ENCODE data around the gene NCBP2.

NCBP2 gene

DNA sequence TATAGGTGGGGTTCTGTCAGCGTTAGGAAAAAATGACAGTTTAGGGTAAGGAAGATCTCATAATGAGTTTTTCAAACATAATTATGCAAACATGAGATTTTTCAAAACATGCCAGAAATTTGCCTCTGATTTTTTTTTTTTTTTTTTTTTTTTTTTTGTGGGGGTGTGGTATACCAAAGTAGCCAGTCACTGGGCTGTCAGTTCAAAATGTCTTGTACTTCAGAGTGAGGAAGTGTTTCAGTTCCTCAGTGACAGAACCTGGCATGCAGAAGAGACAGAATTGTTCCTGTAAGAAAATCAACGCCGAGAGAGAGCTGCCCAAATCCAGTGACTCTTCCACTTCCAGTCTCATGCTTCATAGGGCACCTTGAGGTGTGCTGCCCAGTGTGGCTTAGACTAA is 9.7 kb downstream of the NCBP2 start:
- no peak overlapping the region for H3K4me3 Mint-ChIP-seq

DNA sequence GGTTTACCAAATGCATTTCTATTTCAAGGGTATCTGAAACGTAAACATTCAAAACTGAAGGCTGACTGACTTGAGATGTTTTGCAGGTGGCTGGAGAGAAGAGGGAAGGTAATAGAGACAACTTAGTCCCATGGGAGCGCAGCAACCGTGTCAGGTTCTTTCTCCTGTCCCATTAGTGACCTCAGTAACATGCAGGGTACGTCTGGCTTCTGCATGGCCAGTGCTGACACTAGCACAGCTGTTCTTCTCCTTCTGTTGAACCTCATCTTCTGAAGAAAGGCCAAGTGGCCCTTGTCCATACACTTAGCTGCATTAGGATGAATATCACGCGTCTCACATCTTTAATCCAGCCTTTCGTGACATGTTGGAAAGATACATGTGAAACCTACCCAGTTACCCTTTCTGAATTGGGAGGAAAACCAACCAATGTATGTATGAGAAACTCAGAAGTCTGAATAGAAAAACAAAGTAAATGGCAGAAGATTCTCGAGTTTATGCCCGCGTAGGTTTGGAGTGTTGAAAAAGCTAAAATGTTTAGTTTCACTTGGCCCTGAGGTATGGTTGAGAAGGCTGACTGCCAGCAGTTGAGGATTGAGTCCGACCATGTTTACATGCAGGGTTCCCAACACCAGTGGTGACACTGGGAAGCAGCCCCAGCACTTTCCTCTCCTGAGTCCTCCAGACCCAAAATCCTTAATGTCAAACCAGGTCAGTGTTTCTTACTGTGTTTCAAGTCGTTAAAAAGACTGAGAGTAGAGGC is 10.3 kb downstream of the NCBP2 start:
- H3K27me3 Mint-ChIP-seq (ENCODE audit: low read depth) = no peaks in the 10 kb centered on the region
- H3K36me3 Mint-ChIP-seq (ENCODE audit: low read depth) = peaks cover 45% of the 10 kb centered on the region
- peaks cover 2% of the 10 kb centered on the region for H3K4me1 Mint-ChIP-seq (ENCODE audit: low read depth)
- H3K4me3 Mint-ChIP-seq = no peak overlapping the region
- H3K27ac Mint-ChIP-seq = no peak overlapping the region
- no peaks in the 10 kb centered on the region for H3K9me3 Mint-ChIP-seq

More for the DNA sequence above, 9.7 kb downstream of the NCBP2 start:
- peaks cover 4% of the 10 kb centered on the region for H3K4me1 Mint-ChIP-seq (ENCODE audit: low read depth)
- H3K9me3 Mint-ChIP-seq = no peaks in the 10 kb centered on the region
- H3K27me3 Mint-ChIP-seq (ENCODE audit: low read depth) = no peaks in the 10 kb centered on the region
- peaks cover 51% of the 10 kb centered on the region for H3K36me3 Mint-ChIP-seq (ENCODE audit: low read depth)
- H3K27ac Mint-ChIP-seq = no peak overlapping the region

DNA sequence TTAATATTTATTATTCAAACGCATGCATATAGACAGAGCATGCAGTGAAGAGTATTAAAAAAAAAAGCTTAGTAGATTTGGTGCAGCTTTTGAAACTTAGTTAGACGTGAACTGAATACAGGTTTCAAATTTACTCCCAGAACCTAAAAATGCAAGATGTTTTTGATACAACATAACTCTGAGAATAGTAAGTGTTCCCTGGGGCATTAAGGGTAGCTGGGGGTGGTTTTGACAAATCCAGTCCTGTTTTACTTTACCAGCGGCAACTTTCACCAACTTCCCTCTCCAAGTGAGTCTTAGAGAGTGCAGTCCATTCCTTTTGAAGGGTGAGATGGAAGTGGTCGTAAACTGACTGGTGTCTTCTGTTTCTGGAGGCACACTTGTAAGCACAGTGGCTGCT is 11.2 kb downstream of the NCBP2 start:
- H3K27ac Mint-ChIP-seq = no peak overlapping the region
- no peak overlapping the region for H3K4me3 Mint-ChIP-seq
- H3K4me1 Mint-ChIP-seq (ENCODE audit: low read depth) = peaks cover 2% of the 10 kb centered on the region

DNA sequence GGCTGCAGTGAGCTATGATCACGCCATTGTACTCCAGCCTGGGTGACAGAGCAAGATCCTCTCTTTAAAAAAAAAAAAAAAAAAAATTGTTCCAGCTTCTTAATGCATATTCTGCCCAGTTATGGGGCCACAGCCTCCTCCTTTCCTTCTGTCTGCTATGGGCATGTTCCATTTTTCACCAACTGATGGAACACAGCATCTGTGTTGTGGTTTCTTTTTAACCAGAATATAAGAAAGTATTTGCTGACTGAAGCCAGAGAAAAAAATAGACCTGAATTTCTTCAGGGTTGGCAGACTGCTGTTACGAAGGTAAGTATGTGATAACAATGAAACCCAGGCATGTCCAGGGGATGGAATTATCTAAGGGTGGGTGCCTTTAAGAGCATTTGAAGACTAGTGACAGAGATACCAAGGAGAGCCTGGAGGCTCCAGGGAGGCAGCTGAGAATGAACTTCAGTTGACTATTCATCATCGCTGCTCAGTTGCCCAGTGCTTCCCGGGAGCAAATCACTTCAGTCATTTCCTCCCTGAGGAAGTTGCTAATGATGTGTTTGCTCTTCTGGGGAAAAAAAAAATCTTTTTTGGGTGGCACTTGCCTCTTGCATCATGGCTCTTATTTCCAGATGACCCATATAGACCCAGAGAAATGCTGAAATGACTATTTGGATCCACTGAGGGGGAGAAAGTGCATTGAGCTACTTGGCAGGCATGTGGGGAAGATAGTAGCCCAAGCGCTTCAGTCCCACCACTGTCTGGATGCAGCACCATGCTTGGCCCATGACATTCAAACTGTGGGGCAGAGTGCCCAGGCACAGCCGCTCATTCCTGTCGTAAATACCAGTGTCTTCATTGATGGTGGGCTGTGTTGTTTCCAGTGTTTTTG is 14.5 kb downstream of the NCBP2 start:
- Mint-ChIP-seq H3K4me1 (ENCODE audit: low read depth) (no peaks in the 10 kb centered on the region), H3K27me3 (ENCODE audit: low read depth) (no peaks in the 10 kb centered on the region), H3K27ac (no peak overlapping the region), H3K4me3 (no peak overlapping the region), H3K9me3 (no peaks in the 10 kb centered on the region), H3K36me3 (ENCODE audit: low read depth) (peaks cover 27% of the 10 kb centered on the region)

More for the DNA sequence above, 11.2 kb downstream of the NCBP2 start:
- peaks cover 39% of the 10 kb centered on the region for H3K36me3 Mint-ChIP-seq (ENCODE audit: low read depth)
- H3K9me3 Mint-ChIP-seq = no peaks in the 10 kb centered on the region
- no peaks in the 10 kb centered on the region for H3K27me3 Mint-ChIP-seq (ENCODE audit: low read depth)

DNA sequence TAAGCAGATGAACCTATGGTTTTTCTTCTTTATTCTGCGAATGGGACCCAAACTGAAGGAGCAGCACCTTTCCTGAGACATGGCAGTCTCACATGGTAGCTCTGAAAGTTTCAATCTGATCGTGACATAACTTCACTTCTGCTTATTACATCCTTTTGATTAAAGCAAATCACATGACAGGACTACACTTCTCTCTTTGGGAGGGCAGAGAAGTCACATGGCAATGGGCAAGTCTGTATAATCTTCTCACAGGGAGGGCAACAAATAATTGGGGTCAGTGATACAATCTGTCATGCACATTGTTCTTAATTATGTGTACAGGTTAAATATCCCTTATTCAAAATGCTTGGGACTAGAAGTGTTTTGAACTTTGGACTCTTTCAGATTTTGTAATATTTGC is 21.6 kb downstream of the NCBP2 start:
- H3K4me3 Mint-ChIP-seq = no peak overlapping the region
- no peak overlapping the region for H3K27ac Mint-ChIP-seq
- H3K4me1 Mint-ChIP-seq (ENCODE audit: low read depth) = no peaks in the 10 kb centered on the region
- H3K9me3 Mint-ChIP-seq = no peaks in the 10 kb centered on the region
- H3K27me3 Mint-ChIP-seq (ENCODE audit: low read depth) = no peaks in the 10 kb centered on the region
- H3K36me3 Mint-ChIP-seq (ENCODE audit: low read depth) = peaks cover 21% of the 10 kb centered on the region

DNA sequence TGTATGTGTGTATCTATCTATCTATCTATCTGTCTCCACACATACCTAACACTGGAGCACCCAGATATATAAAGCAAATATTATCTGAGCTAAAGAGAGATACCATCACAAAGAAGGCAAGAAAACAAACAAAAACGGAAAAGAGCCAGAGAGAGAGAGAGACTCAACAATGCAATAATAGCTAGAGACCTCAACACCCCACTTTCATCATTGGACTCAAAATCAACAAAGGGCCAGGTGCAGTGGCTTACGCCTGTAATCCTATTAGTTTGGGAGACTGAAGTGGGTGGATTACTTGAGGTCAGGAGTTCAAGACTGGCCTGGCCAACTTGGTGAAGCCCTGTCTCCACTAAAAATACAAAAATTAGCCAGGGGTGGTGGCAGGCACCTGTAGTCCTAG is 23.4 kb downstream of the NCBP2 start:
- H3K9me3 Mint-ChIP-seq = no peaks in the 10 kb centered on the region
- no peaks in the 10 kb centered on the region for H3K27me3 Mint-ChIP-seq (ENCODE audit: low read depth)
- peaks cover 32% of the 10 kb centered on the region for H3K36me3 Mint-ChIP-seq (ENCODE audit: low read depth)
- no peak overlapping the region for H3K4me3 Mint-ChIP-seq
- H3K27ac Mint-ChIP-seq = no peak overlapping the region
- no peaks in the 10 kb centered on the region for H3K4me1 Mint-ChIP-seq (ENCODE audit: low read depth)

DNA sequence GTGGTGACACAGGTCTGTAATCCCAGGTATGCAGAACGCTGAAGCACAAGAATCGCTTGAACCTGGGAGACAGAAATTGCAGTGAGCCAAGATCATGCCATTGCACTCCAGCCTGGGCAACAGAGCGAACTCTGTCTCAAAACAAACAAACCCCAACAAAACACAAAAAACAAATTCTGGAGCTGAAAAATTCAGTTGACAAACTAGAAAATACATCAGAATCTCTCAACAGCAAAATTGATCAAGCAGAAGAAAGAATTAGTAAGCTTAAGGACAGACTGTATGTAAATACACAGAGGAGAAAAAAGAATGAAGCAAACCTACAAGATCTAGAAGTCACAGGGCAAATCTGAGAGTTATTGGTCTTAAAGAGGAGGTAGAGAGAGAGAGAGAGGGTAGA is 25.3 kb downstream of the NCBP2 start:
- H3K27me3 Mint-ChIP-seq (ENCODE audit: low read depth) = no peaks in the 10 kb centered on the region
- no peaks in the 10 kb centered on the region for H3K4me1 Mint-ChIP-seq (ENCODE audit: low read depth)
- no peaks in the 10 kb centered on the region for H3K9me3 Mint-ChIP-seq
- H3K36me3 Mint-ChIP-seq (ENCODE audit: low read depth) = peaks cover 31% of the 10 kb centered on the region
- no peak overlapping the region for H3K27ac Mint-ChIP-seq
- H3K4me3 Mint-ChIP-seq = no peak overlapping the region

DNA sequence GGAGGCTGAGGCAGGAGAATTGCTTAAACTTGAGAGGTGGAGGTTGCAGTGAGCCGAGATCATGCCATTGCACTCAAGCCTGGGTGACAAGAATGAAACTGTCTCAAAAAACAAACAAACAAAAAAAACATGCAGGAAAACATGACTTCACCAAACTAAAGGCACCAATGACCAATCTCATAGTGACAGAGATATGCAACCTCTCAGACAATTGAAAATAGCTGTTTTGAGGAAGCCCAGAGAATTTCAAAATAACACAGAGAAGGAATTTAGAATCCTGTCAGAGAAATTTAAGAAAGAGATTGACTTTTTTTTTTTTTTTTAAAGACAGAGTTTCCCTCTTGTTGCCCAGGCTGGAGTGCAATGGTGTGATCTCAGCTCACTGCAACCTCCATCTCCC is 26.1 kb downstream of the NCBP2 start:
- H3K27me3 Mint-ChIP-seq (ENCODE audit: low read depth) = no peaks in the 10 kb centered on the region
- peaks cover 31% of the 10 kb centered on the region for H3K36me3 Mint-ChIP-seq (ENCODE audit: low read depth)
- no peak overlapping the region for H3K27ac Mint-ChIP-seq
- H3K4me3 Mint-ChIP-seq = no peak overlapping the region
- H3K4me1 Mint-ChIP-seq (ENCODE audit: low read depth) = no peaks in the 10 kb centered on the region
- no peaks in the 10 kb centered on the region for H3K9me3 Mint-ChIP-seq

DNA sequence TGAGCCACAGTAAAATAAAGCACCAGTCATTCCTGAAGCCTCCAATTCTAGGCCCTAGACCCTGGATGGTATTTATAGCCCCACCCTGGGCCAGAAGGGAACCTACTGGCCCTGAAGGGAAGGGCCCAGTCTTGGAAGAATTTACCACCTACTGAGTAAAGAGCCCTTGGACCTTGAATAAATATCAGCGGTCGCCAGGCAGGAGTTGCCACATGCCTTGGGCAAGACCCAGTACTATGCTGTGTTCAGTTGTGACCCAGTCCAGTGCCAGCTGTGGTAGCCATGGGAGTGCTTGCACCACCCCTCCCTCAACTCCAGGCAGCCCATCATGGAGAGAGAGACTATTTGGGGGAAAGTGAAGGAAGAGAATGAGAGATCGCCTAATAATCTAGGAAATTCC is 27.0 kb downstream of the NCBP2 start:
- H3K27me3 Mint-ChIP-seq (ENCODE audit: low read depth) = no peaks in the 10 kb centered on the region
- H3K4me1 Mint-ChIP-seq (ENCODE audit: low read depth) = no peaks in the 10 kb centered on the region
- no peak overlapping the region for H3K4me3 Mint-ChIP-seq
- H3K27ac Mint-ChIP-seq = no peak overlapping the region
- peaks cover 35% of the 10 kb centered on the region for H3K36me3 Mint-ChIP-seq (ENCODE audit: low read depth)
- no peaks in the 10 kb centered on the region for H3K9me3 Mint-ChIP-seq

DNA sequence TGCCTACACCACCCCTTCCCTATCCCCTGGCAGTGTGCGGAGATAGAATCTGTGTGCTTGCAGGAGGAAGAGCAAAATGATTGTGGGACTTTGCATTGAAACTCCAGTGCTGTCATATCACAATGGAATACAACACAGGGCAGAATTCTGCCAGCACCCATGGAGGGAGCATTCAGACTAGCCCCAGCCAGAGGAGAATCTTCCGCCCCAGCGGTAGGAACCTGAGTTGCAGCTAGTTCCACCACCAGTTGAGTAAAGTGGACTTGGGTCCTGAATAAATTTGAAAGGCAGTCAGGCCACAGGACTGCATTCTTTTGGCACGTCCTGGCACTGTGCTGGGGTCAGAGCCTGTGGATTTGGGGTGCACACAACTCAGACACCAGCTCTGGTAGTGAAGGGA is 27.5 kb downstream of the NCBP2 start:
- Mint-ChIP-seq H3K27ac (no peak overlapping the region), H3K4me1 (ENCODE audit: low read depth) (no peaks in the 10 kb centered on the region)

DNA sequence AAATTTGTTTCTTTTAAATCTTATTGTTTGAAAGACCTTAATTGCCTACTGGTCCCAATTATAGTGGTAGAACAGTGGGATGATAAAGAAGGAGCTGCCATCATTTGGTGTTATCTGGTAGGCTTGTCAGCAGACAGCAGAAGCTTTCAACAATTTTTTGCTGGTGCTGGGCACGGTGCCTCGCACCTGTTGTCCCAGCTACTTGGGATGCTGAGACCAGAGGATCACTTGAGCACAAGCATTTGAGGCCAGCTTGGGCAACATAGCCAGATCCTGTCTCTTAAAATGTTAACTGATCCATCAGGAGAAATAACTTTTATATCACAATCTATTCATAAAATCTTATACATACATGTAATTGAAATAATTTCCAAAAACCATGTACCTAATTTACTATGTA is 38.6 kb downstream of the NCBP2 start:
- peaks cover 32% of the 10 kb centered on the region for H3K36me3 Mint-ChIP-seq (ENCODE audit: low read depth)
- H3K4me3 Mint-ChIP-seq = no peak overlapping the region
- H3K27ac Mint-ChIP-seq = no peak overlapping the region
- H3K27me3 Mint-ChIP-seq (ENCODE audit: low read depth) = no peaks in the 10 kb centered on the region
- no peaks in the 10 kb centered on the region for H3K9me3 Mint-ChIP-seq
- H3K4me1 Mint-ChIP-seq (ENCODE audit: low read depth) = no peaks in the 10 kb centered on the region

More for the DNA sequence above, 27.5 kb downstream of the NCBP2 start:
- Mint-ChIP-seq H3K36me3 (ENCODE audit: low read depth) (peaks cover 35% of the 10 kb centered on the region), H3K4me3 (no peak overlapping the region), H3K27me3 (ENCODE audit: low read depth) (no peaks in the 10 kb centered on the region), H3K9me3 (no peaks in the 10 kb centered on the region)

DNA sequence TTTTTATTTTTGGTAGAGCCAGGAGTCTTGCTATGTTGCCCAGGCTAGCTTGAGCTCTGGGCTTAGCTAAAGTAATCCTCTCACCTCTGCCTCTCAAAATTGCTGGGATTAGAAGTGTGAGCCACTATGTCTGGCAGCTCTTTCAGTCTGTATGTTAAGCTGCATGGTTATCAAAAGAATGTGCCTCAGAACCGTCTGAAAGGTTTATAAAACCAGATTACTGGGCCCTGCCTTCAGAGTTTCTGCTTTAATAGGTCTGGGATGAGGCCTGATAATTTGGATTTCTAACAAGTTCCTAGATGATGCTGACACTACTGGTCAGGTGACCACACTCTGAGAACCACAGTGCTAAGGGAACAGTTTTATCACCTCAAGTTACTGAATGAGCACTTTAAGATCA is 40.0 kb downstream of the NCBP2 start:
- Mint-ChIP-seq H3K9me3 (no peaks in the 10 kb centered on the region), H3K36me3 (ENCODE audit: low read depth) (peaks cover 29% of the 10 kb centered on the region), H3K4me1 (ENCODE audit: low read depth) (no peaks in the 10 kb centered on the region), H3K4me3 (no peak overlapping the region), H3K27me3 (ENCODE audit: low read depth) (no peaks in the 10 kb centered on the region), H3K27ac (no peak overlapping the region)

DNA sequence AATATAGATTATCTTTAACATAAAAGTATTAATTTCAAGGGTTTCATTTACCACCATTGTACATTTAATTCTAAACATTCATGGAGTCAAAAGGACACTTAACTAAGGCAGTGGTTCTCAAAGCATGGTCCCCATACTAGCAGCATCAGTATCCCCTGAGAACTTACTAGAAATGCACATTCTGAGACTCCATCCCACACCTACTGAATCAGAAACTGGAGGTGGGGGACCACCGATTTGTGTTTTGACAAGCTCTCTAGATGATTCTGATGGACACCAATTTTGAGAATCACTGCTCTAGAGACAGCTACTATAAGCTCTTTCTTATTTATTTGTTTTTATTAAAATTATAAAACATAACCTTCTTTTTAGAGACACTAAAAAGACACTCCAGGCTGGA is 40.6 kb downstream of the NCBP2 start:
- Mint-ChIP-seq H3K27me3 (ENCODE audit: low read depth) (no peaks in the 10 kb centered on the region), H3K4me1 (ENCODE audit: low read depth) (no peaks in the 10 kb centered on the region), H3K4me3 (no peak overlapping the region), H3K36me3 (ENCODE audit: low read depth) (peaks cover 28% of the 10 kb centered on the region), H3K9me3 (no peaks in the 10 kb centered on the region), H3K27ac (no peak overlapping the region)

DNA sequence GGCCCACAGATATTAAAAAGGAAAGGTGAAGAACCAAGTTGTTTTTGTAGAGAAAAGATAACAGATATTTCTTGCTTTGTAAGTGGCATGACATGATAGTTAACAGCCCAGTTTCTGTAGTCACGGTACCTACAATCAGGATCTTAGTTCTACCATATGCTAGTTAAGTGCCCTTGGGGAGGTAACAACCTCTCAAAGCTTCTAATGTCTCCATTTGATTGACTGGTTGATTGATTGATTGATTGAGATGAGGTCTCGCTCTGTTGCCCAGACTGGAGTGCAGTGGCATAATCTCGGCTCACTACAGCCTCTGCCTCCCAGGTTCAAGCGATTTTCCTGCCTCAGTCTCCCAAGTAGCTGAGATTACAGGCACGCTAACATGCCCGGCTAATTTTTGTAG is 46.1 kb downstream of the NCBP2 start:
- H3K36me3 Mint-ChIP-seq (ENCODE audit: low read depth) = peaks cover 9% of the 10 kb centered on the region
- H3K27ac Mint-ChIP-seq = no peak overlapping the region
- H3K27me3 Mint-ChIP-seq (ENCODE audit: low read depth) = no peaks in the 10 kb centered on the region
- no peak overlapping the region for H3K4me3 Mint-ChIP-seq
- peaks cover 1% of the 10 kb centered on the region for H3K4me1 Mint-ChIP-seq (ENCODE audit: low read depth)
- H3K9me3 Mint-ChIP-seq = no peaks in the 10 kb centered on the region

Measured in T-helper 1 cell treated with Interleukin-12 subunit alpha and Interleukin-12 subunit beta and Interleukin-4 antibody, amounts not matched to agents 30 μg/mL and 1 μg/mL, for 36 hours (primary cell).